Activated CD4-positive, alpha-beta T cell treated with anti-CD3 and anti-CD28 coated beads, Interleukin-10, Interleukin-2, amounts not matched to agents 100 ng/mL and 50 ng/mL, durations not matched to agents 16 hours and 8 hours (primary cell): ENCODE data around the gene ADGRG2.

ENCODE experiments used
- DNase-seq: peaks from one replicate; pipeline ENCODE4 v3.0.0-alpha.2; 2020

The ADGRG2 gene

GRCh38 chrX:19121898-19122640 lies at the start of gene ADGRG2:
Gene ADGRG2 (minus strand): TSS chrX:19122468. CDS start chrX:19068834, 53,634 bp downstream.
- no peak for DNase-seq

GRCh38 chrX:19168609-19169008 lies 46.3 kb upstream of the ADGRG2 start:
- no peak for DNase-seq

GRCh38 chrX:19162851-19163250 lies 40.6 kb upstream of the ADGRG2 start:
- DNase-seq: no peak

GRCh38 chrX:19156186-19156585 lies 33.9 kb upstream of the ADGRG2 start:
- no peak for DNase-seq

- no peak for DNase-seq
Observed at GRCh38 chrX:19152762-19153161, 30.5 kb upstream of the ADGRG2 start.

- no peak for DNase-seq
Observed at GRCh38 chrX:19137067-19137466, 14.8 kb upstream of the ADGRG2 start.

GRCh38 chrX:19133784-19134183 lies 11.5 kb upstream of the ADGRG2 start:
- DNase-seq: no peak

- DNase-seq: no peak
Observed at GRCh38 chrX:19133231-19133630, 11.0 kb upstream of the ADGRG2 start.

- DNase-seq: no peak
Observed at GRCh38 chrX:19130628-19131027, 8.4 kb upstream of the ADGRG2 start.

- no peak for DNase-seq
Observed at GRCh38 chrX:19129694-19130093, 7.4 kb upstream of the ADGRG2 start.

- no peak for DNase-seq
Observed at GRCh38 chrX:19127649-19128168, 5.4 kb upstream of the ADGRG2 start.

- DNase-seq: no peak
Observed at GRCh38 chrX:19122641-19123009, 357 bp upstream of the ADGRG2 start.

- DNase-seq: no peak
Observed at GRCh38 chrX:19121466-19121865, 802 bp downstream of the ADGRG2 start.

- DNase-seq: no peak
Observed at GRCh38 chrX:19110642-19111041, 11.6 kb downstream of the ADGRG2 start.

GRCh38 chrX:19107035-19107434 lies 15.2 kb downstream of the ADGRG2 start:
- no peak for DNase-seq

GRCh38 chrX:19100586-19100985 lies 21.7 kb downstream of the ADGRG2 start:
- no peak for DNase-seq

GRCh38 chrX:19097553-19098283 lies 24.6 kb downstream of the ADGRG2 start:
- DNase-seq: no peak

GRCh38 chrX:19096586-19096985 lies 25.7 kb downstream of the ADGRG2 start:
- no peak for DNase-seq

GRCh38 chrX:19094654-19095053 lies 27.6 kb downstream of the ADGRG2 start:
- DNase-seq: no peak

- no peak for DNase-seq
Observed at GRCh38 chrX:19091596-19091995, 30.7 kb downstream of the ADGRG2 start.

- DNase-seq: no peak
Observed at GRCh38 chrX:19089555-19090040, 32.7 kb downstream of the ADGRG2 start.

GRCh38 chrX:19086102-19086772 lies 36.0 kb downstream of the ADGRG2 start:
- DNase-seq: no peak

GRCh38 chrX:19085666-19086065 lies 36.6 kb downstream of the ADGRG2 start:
- DNase-seq: no peak

GRCh38 chrX:19075754-19076153 lies 46.5 kb downstream of the ADGRG2 start:
- DNase-seq: no peak
